ENCODE measurements around the gene ALAS1.

- no peak for TF ChIP-seq FOXJ3 (CRISPR knock-in tag; IDR thresholded peaks at IDR 0.05)
- TF ChIP-seq CTCF (IDR thresholded peaks at IDR 0.05 in 2 of 3, conservative IDR thresholded peaks at IDR 0.05 in 1 of 3; ENCODE audit: insufficient read depth in 2 of 3, low read depth in 1 of 3, low read length in 3 of 3) = no peak
- no peak for TF ChIP-seq ZNF431 (CRISPR knock-in tag; IDR thresholded peaks at IDR 0.05)
- TF ChIP-seq NRF1 (conservative IDR thresholded peaks at IDR 0.05 in 1 of 2, IDR thresholded peaks at IDR 0.05 in 1 of 2) = no peak
- no peak for TF ChIP-seq ETV5 (CRISPR knock-in tag; IDR thresholded peaks at IDR 0.05; ENCODE audit: low read depth)
- no peak for TF ChIP-seq FOXP4 (CRISPR knock-in tag; IDR thresholded peaks at IDR 0.05; ENCODE audit: borderline replicate concordance)
- no peak for TF ChIP-seq POLR2H (tag; IDR thresholded peaks at IDR 0.05; ENCODE audit: low read depth)
Measured at GRCh38 chr3:52246728-52247408, 48.9 kb downstream of the ALAS1 start.

Measured in K562 (cell line).